GM12878 (cell line): ENCODE measurements around the gene TGFBR3. TPM values are rescaled to one million over a fixed set of nuclear protein-coding genes. Genes with fewer than 3 reads are reported as not detected.

Source experiments
- BACH1 ChIP-seq: fragments of 450-650 bp; IDR thresholded peaks from 2 replicates; pipeline ENCODE4 v1.6.1; 2017; ENCODE audit warnings: mild to moderate bottlenecking, borderline replicate concordance
- CEBPZ ChIP-seq: fragments of 150-350 bp; IDR thresholded peaks from 2 replicates; pipeline ENCODE4 v1.6.1; 2016; ENCODE audit warnings: low read depth, low read length
- CHD2 ChIP-seq: IDR thresholded peaks from 2 replicates; pipeline ENCODE4 v1.6.1; 2011; ENCODE audit warnings: low read depth, low read length, improper control_type of control experiment, borderline replicate concordance
- CREM ChIP-seq: IDR thresholded peaks from 2 replicates; pipeline ENCODE4 v1.6.1; 2014; ENCODE audit warnings: antibody characterized with exemption, low read depth
- EED ChIP-seq: sonication (generic); IDR thresholded peaks from 2 replicates; pipeline ENCODE4 v1.6.1; 2016; ENCODE audit warnings: antibody characterized with exemption, low read depth
- ETV6 ChIP-seq, 2 experiments: fragments of 450-650 bp in 1 of 2; IDR thresholded peaks in 1 of 2; conservative IDR thresholded peaks in 1 of 2; 2 replicates each; pipeline ENCODE4 v1.6.1; 2014; ENCODE audit warnings: antibody characterized with exemption in 1 of 2, borderline replicate concordance in 1 of 2, low read depth in 1 of 2, mild to moderate bottlenecking in 1 of 2, moderate library complexity in 1 of 2
- IRF5 ChIP-seq: fragments of 450-650 bp; IDR thresholded peaks from 2 replicates; pipeline ENCODE4 v1.6.1; 2017; ENCODE audit warnings: borderline replicate concordance
- NFXL1 ChIP-seq: fragments of 450-650 bp; IDR thresholded peaks from 2 replicates; pipeline ENCODE4 v1.6.1; 2017; ENCODE audit warnings: antibody characterized with exemption, mild to moderate bottlenecking, borderline replicate concordance
- NR2C1 ChIP-seq: fragments of 450-650 bp; IDR thresholded peaks from 2 replicates; pipeline ENCODE4 v1.6.1; 2017; ENCODE audit warnings: antibody characterized with exemption, mild to moderate bottlenecking, moderate library complexity
- RUNX3 ChIP-seq: IDR thresholded peaks from 2 replicates; pipeline ENCODE4 v1.6.1; 2012; ENCODE audit warnings: low read length, inconsistent platforms
- SMAD1 ChIP-seq: fragments of 450-650 bp; IDR thresholded peaks from 2 replicates; pipeline ENCODE4 v1.6.1; 2018; ENCODE audit warnings: mild to moderate bottlenecking, low read depth; ENCODE audit not compliant: partially characterized antibody
- TBL1XR1 ChIP-seq: IDR thresholded peaks from 2 replicates; pipeline ENCODE4 v1.6.1; 2012; ENCODE audit warnings: low read depth, low read length, improper control_type of control experiment
- USF1 ChIP-seq: IDR thresholded peaks from 2 replicates; pipeline ENCODE4 v1.6.1; 2011; ENCODE audit warnings: borderline replicate concordance, low read depth, mild to moderate bottlenecking, moderate library complexity, mixed read lengths, low read length; ENCODE audit not compliant: insufficient read depth; ENCODE audit errors: extremely low read length
- polyA plus RNA-seq, 11 experiments: library from polyadenylated mRNA; depleted of rRNA in 4 of 11; unstranded in 6 of 11; stranded (reverse) in 5 of 11; fragments of >200 nt; fragmentation: Nextera tagmentation in 4 of 11; fragmentation: Illumina TruSeq in 1 of 11; extraction: Ambion mirVana in 4 of 11; extraction: Trizol in 1 of 11; gene quantifications; 1 replicate in 1 of 11; 2 replicates in 10 of 11; pipeline versions ENCODE4 v1.2.1 to v1.2.3, GENCODE V29; 2011 to 2016; ENCODE audit warnings: inconsistent platforms in 2 of 11, missing spikeins in 2 of 11, low read depth in 1 of 11
- total RNA-seq, 4 experiments: library from RNA; depleted of rRNA in 3 of 4; stranded (reverse); fragments of >200 nt in 3 of 4; fragmentation: Illumina TruSeq in 1 of 4; extraction: Trizol in 1 of 4; gene quantifications; 2 replicates each; pipeline versions ENCODE4 v1.2.1 to v1.2.3, GENCODE V29; 2013 to 2021

TGFBR3 gene
- total and polyA plus RNA-seq, 10 of the 15 experiments (the other 5 are each of a cell fraction or from before 2014, with no cell fraction given), result 2.7 to 16.5 (median 12.6) TPM

- TF ChIP-seq BACH1 (no peak), ETV6 (conservative IDR thresholded peaks at IDR 0.05 in 1 of 2, IDR thresholded peaks at IDR 0.05 in 1 of 2; ENCODE audit: borderline replicate concordance in 1 of 2, low read depth in 1 of 2) (0 out of 4 replicates have a peak, but pooled peaks of 1 of the 2 experiments have one; percentile 20), CHD2 (no peak), SMAD1 (no peak), CREM (no peak), RUNX3 (peak; percentile 85), IRF5 (no peak), EED (peak; percentile 85), USF1 (no peak), NFXL1 (no peak), NR2C1 (no peak), CEBPZ (no peak), TBL1XR1 (no peak)
Measured at GRCh38 chr1:91891969-91892368, 6.0 kb upstream of the TGFBR3 start (continued).
